Measurements from ENCODE around the gene TSSK1B. TPM values are rescaled to one million over a fixed set of nuclear protein-coding genes. Genes with fewer than 3 reads are reported as not detected.

Gene TSSK1B
- total and polyA plus RNA-seq, 7 donors, result not detected

DNA sequence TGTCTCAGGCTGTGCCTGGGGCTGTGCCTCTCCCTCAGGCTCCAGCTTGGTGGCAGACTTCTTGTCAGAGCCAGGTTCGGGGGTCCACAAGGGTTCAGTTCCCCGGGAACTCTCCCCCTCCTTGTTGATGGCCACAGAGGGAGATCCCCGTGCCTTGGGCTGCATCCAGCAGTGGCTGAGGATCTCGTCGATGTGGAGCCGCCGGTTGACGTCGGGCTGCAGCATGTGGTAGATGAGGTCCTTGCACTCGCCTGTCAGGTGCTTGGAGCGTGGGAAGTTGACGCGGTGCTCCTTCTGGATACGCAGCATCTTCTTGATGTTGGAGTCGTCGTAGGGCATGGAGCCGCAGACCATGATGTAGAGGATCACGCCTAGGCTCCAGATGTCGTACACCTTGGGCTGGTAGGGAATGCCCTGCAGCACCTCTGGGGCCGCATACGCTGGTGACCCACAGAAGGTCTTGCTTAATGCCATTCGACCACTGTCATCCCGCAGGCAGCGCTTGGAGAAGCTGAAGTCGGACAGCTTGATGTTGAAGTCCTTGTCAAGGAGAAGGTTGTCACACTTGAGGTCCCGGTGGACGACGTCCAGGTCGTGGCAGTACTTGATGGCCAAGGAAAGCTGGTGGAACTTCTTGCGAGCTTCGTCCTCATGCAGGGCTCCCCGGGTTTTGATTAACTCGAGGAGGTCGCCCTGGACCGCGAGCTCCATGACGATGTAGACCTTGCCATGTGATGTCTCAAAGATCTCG is 752 bp downstream of the TSSK1B start:
- TF ChIP-seq, protein P1, sequence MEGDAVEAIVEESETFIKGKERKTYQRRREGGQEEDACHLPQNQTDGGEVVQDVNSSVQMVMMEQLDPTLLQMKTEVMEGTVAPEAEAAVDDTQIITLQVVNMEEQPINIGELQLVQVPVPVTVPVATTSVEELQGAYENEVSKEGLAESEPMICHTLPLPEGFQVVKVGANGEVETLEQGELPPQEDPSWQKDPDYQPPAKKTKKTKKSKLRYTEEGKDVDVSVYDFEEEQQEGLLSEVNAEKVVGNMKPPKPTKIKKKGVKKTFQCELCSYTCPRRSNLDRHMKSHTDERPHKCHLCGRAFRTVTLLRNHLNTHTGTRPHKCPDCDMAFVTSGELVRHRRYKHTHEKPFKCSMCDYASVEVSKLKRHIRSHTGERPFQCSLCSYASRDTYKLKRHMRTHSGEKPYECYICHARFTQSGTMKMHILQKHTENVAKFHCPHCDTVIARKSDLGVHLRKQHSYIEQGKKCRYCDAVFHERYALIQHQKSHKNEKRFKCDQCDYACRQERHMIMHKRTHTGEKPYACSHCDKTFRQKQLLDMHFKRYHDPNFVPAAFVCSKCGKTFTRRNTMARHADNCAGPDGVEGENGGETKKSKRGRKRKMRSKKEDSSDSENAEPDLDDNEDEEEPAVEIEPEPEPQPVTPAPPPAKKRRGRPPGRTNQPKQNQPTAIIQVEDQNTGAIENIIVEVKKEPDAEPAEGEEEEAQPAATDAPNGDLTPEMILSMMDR (IDR thresholded peaks at IDR 0.05), result no peak
- TF ChIP-seq POLR2AphosphoS5 (IDR thresholded peaks at IDR 0.05) (no peak), EP300 (IDR thresholded peaks at IDR 0.05) (no peak), POLR2A (IDR thresholded peaks at IDR 0.05) (no peak)
- H3K27ac ChIP-seq, result no peak overlapping the region
- intact Hi-C loops (cut with DNase I), result no loop called here
- no peaks in the 10 kb centered on the region for H3K4me1 ChIP-seq
- no peaks in the 10 kb centered on the region for H3K36me3 ChIP-seq
- no peak for DNase-seq
- 96% methylated on average over 38 of the region's 38 CpGs for WGBS, 2 donors
- no peaks in the 10 kb centered on the region for H3K27me3 ChIP-seq
- no peaks in the 10 kb centered on the region for H3K9me3 ChIP-seq
- H3K4me3 ChIP-seq, result no peak overlapping the region

DNA sequence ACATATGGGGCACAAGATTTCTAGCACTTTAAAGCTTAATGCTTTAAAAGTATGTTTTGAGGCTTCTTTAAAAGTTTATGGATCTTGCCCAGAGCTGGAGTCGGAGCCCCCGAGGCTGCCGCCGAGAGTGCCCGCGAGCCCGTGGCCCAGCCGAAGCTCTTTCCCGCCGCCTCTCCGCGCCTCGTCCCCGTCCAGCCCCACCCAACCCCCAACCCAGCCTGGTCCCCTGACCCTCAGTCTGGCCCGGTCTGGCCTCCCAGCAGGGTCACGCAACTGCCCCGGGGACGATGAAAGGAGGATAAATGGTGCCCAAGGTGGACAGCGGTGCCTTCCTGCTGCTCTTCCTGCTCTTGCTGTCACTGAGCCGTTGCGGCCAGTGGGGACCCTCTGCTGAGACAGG is 1.7 kb downstream of the TSSK1B start:
- H3K4me3 ChIP-seq, result no peak overlapping the region
- H3K27me3 ChIP-seq, result no peaks in the 10 kb centered on the region
- no peaks in the 10 kb centered on the region for H3K9me3 ChIP-seq
- intact Hi-C loops (cut with DNase I), result no loop called here
- DNase-seq, result no peak
- no peak overlapping the region for H3K27ac ChIP-seq
- H3K4me1 ChIP-seq, result no peaks in the 10 kb centered on the region
- H3K36me3 ChIP-seq, result no peaks in the 10 kb centered on the region
- TF ChIP-seq POLR2AphosphoS5 (IDR thresholded peaks at IDR 0.05), result no peak
- no peak for TF ChIP-seq EP300 (IDR thresholded peaks at IDR 0.05)
- TF ChIP-seq, protein P1 (IDR thresholded peaks at IDR 0.05), result no peak
- TF ChIP-seq POLR2A (IDR thresholded peaks at IDR 0.05), result no peak
- 94 to 95% methylated on average over 21 of the region's 21 CpGs for WGBS, 2 donors

DNA sequence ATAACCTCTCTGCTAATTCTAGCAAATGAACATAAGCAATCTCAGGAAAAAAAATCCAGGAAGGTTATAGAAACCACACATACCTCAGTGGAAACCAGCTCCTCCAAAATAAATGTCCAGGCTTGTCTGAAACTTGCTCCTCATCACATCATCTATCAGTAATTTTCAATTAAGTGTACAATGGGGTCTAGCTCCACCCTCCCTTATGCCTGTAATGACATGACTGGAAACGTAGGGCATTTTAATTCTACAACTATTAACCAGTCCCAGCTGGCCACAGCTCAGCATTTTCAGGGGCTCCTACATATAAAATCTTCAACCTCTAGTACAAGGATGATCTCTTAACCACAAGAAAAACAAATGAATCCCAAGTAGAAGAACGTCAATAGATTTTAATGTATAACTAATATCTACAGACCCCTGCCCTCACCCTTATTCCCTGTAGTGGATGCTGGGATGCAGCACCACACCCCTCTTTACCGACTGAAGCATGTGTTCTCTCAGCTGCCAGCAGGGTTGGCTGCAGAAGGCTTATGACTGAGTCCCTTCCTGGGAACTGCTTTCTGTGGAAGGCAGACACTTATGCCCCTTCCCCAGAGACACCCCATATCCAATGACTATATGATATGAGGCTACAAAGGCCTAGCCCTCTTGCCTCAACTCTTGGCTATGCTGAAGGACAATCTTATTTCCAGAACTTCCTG is 6.8 kb downstream of the TSSK1B start:
- 65 to 68% methylated on average over 3 of the region's 3 CpGs for WGBS, 2 donors
- TF ChIP-seq POLR2A (IDR thresholded peaks at IDR 0.05) (no peak), EP300 (IDR thresholded peaks at IDR 0.05) (no peak)
- TF ChIP-seq, protein P1 (IDR thresholded peaks at IDR 0.05), result no peak
- intact Hi-C loops (cut with DNase I), result no loop called here
- no peaks in the 10 kb centered on the region for H3K27me3 ChIP-seq
- H3K4me3 ChIP-seq, result no peak overlapping the region
- H3K9me3 ChIP-seq, result no peaks in the 10 kb centered on the region
- no peak for DNase-seq
- H3K36me3 ChIP-seq, result no peaks in the 10 kb centered on the region
- no peaks in the 10 kb centered on the region for H3K4me1 ChIP-seq
- H3K27ac ChIP-seq, result no peak overlapping the region

DNA sequence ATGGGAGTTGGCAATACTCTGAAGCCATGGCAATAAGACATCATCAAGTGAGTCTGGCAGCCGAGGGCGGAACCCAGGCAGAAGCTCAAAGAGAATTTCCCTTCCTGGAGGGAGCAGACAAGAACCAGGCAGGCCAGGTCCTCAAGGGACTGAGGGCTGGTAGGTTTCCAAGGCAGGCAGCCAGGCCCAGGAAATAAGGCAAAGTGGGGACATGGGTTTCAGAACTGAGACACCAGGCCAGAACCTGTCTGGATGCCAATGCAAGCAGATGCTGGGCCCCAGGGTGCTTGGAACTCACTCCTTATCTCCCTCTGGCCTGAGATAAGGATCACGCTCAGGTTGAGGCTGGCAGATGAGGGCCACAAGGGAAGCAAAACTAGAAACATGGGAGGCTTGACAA is 8.9 kb downstream of the TSSK1B start:
- Histone ChIP-seq H3K27me3 (no peaks in the 10 kb centered on the region), H3K36me3 (no peaks in the 10 kb centered on the region), H3K27ac (no peak overlapping the region), H3K9me3 (no peaks in the 10 kb centered on the region), H3K4me1 (no peaks in the 10 kb centered on the region), H3K4me3 (no peak overlapping the region)
- DNase-seq, result no peak
- WGBS, 2 donors, result 90 to 91% methylated on average over 3 of the region's 3 CpGs
- TF ChIP-seq POLR2A (IDR thresholded peaks at IDR 0.05), result no peak
- TF ChIP-seq EP300 (IDR thresholded peaks at IDR 0.05), result no peak
- intact Hi-C loops (cut with DNase I), result no loop called here

DNA sequence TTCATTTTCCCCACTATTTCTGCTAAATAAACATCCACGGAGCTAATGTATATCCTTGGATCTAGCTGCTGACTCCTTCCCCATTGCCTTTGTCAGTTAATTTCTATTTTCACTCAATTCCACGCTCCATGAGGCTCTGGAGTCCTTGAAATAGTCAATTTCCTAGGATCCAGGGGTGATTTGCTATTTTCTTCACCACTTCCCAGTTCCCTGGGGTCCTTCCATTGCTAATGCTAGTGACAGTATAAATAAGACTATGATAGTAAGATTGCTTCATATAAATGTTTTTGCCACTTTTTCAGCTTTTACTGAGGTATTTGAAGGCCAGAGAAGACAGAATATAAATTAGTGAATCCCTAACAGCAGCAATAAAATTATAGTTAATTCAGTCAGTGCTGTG is 13.1 kb downstream of the TSSK1B start:
- Histone ChIP-seq H3K36me3 (no peaks in the 10 kb centered on the region), H3K27ac (no peak overlapping the region), H3K4me3 (no peak overlapping the region), H3K27me3 (no peaks in the 10 kb centered on the region), H3K4me1 (no peaks in the 10 kb centered on the region), H3K9me3 (no peaks in the 10 kb centered on the region)
- intact Hi-C loops (cut with DNase I), result no loop called here
- WGBS, 2 donors, result 77 to 85% methylated on average over 2 of the region's 2 CpGs
- DNase-seq, result no peak
- TF ChIP-seq POLR2AphosphoS5 (IDR thresholded peaks at IDR 0.05) (no peak), EP300 (IDR thresholded peaks at IDR 0.05) (no peak), POLR2A (IDR thresholded peaks at IDR 0.05) (no peak)
- TF ChIP-seq, protein P1 (IDR thresholded peaks at IDR 0.05), result no peak

Data from sigmoid colon (tissue), 7 donors.